K562 (cell line): Measurements from ENCODE around the gene WDR13. TPM values are rescaled to one million over a fixed set of nuclear protein-coding genes. Genes with fewer than 3 reads are reported as not detected.
"Not testable (repeated sequence)": the region's sequence is repeated elsewhere in the genome, so short reads cannot be mapped to it uniquely, and the experiment has no call there.

Source experiments
- ATAC-seq: fragments of 200-7000 bp; cut with Tn5 transposase; 3 replicates; pipeline ENCODE4 v1.9.1; 2020; ENCODE audit warnings: moderate library complexity
- BruUV-seq: library from RNA; stranded (reverse); fragments of 400-500 nt; replicated peaks from 2 replicates; lab custom pipeline; 2021; lab: Mats Ljungman, UMichigan
- CTCF ChIA-PET: fragments of 300-600 bp; formaldehyde crosslinking; extraction: SDS; loops from one replicate; lab custom pipeline; 2021; ENCODE audit warnings: low intra/inter-chr PET ratio; lab: Yijun Ruan, JAX
- POLR2A ChIA-PET: fragments of 300-600, 350-650 bp; sonication (Branson Sonifier 250); formaldehyde crosslinking; extraction: SDS; loops from one replicate; lab custom pipeline; 2021; ENCODE audit warnings: antibody characterized with exemption, inconsistent platforms; lab: Yijun Ruan, JAX
- DNase-seq, 4 experiments: peaks; one replicate each; pipeline versions ENCODE4 v3.0.0 to v3.0.0-alpha.2; 2011 to 2018; ENCODE audit warnings: low spot score in 3 of 4, mixed read lengths in 3 of 4; ENCODE audit errors: extremely low read depth in 1 of 4
- FAIRE-seq: peaks from 2 replicates; lab custom pipeline; 2011; peaks lifted over from hg19 to GRCh38; lab: Jason Lieb, UNC
- H2AFZ ChIP-seq: 2 replicates; pipeline ENCODE4 v1.6.0; 2011; ENCODE audit warnings: low read depth, low read length, control low read depth, inconsistent platforms
- H3K27ac ChIP-seq: fragments of 200-600 bp; 3 replicates; pipeline ENCODE4 v1.8.0; 2011; ENCODE audit warnings: low read depth, mild to moderate bottlenecking, control low read depth, inconsistent platforms, low read length, moderate library complexity, mixed read lengths; ENCODE audit errors: extremely low read depth
- H3K27me3 ChIP-seq, 2 experiments: fragments of 300-600 bp in 1 of 2; 2 replicates in 1 of 2; 3 replicates in 1 of 2; pipeline versions ENCODE4 v1.6.0 to v1.8.0; 2011; ENCODE audit warnings: inconsistent platforms in 2 of 2, low read length in 2 of 2, mild to moderate bottlenecking in 1 of 2, mixed read lengths in 1 of 2, moderate library complexity in 1 of 2; ENCODE audit not compliant: control insufficient read depth in 2 of 2, insufficient read depth in 2 of 2
- H3K36me3 ChIP-seq: fragments of 300-600 bp; 3 replicates; pipeline ENCODE4 v1.8.0; 2011; ENCODE audit warnings: mild to moderate bottlenecking, low read length, inconsistent platforms; ENCODE audit not compliant: control insufficient read depth, insufficient read depth
- H3K4me1 ChIP-seq, 2 experiments: fragments of 200-600 bp in 1 of 2; replicated peaks in 1 of 2; 2 replicates in 1 of 2; 3 replicates in 1 of 2; pipeline versions ENCODE4 v1.5.1 to v1.8.0; 2011; ENCODE audit warnings: inconsistent platforms in 2 of 2, low read length in 2 of 2, mild to moderate bottlenecking in 1 of 2, mixed read lengths in 1 of 2, moderate library complexity in 1 of 2; ENCODE audit not compliant: control insufficient read depth in 2 of 2, insufficient read depth in 2 of 2
- H3K4me2 ChIP-seq: 2 replicates; pipeline ENCODE4 v1.6.1; 2011; ENCODE audit warnings: low read length, control low read depth, inconsistent platforms, mixed read lengths; ENCODE audit not compliant: insufficient read depth
- H3K4me3 ChIP-seq: fragments of 200-600 bp; sonication (generic), shearing (Covaris generic); 2 replicates; pipeline ENCODE4 v1.5.1; 2016; ENCODE audit warnings: control low read depth, inconsistent platforms
- H3K79me2 ChIP-seq: fragments of 200-600 bp; 3 replicates; pipeline ENCODE4 v1.8.0; 2011; ENCODE audit warnings: low read length, inconsistent platforms; ENCODE audit not compliant: control insufficient read depth, insufficient read depth
- H3K9ac ChIP-seq, 2 experiments: 2 replicates each; pipeline versions ENCODE4 v1.6.0 to v1.6.1; 2011; ENCODE audit warnings: low read depth in 2 of 2, low read length in 2 of 2, control low read depth in 1 of 2, inconsistent platforms in 1 of 2, mild to moderate bottlenecking in 1 of 2, mixed read lengths in 1 of 2; ENCODE audit not compliant: insufficient read depth in 1 of 2
- H3K9me1 ChIP-seq: one replicate; pipeline ENCODE4 v1.6.0; 2011; ENCODE audit warnings: inconsistent platforms, mild to moderate bottlenecking, low read length, moderate library complexity; ENCODE audit not compliant: control insufficient read depth, insufficient read depth
- H3K9me3 ChIP-seq: replicated peaks from 2 replicates; pipeline ENCODE4 v1.5.1; 2011; ENCODE audit warnings: low read depth, low read length, inconsistent platforms; ENCODE audit not compliant: control insufficient read depth, insufficient read depth
- H4K20me1 ChIP-seq: replicated peaks from 2 replicates; pipeline ENCODE4 v1.6.1; 2011; ENCODE audit warnings: low read length, inconsistent platforms, mixed read lengths; ENCODE audit not compliant: control insufficient read depth, insufficient read depth
- WGBS: fragments of 100-300 bp; shearing (Covaris generic); methylation state at CpG from one replicate; pipeline ENCODE4 v1.1.6; 2016; ENCODE audit warnings: low coverage, mixed read lengths; ENCODE audit not compliant: insufficient coverage; ENCODE audit errors: missing lambda C conversion rate; 5-methylcytosine and 5-hydroxymethylcytosine counted together
- in situ Hi-C: fragments of 300-500 bp; cut with MboI; formaldehyde crosslinking; loops from 4 replicates; pipeline ENCODE4 v1.15.0; 2018; ENCODE audit warnings: inconsistent platforms, mixed read lengths
- intact Hi-C: fragments of 100-400 bp; cut with micrococcal nuclease; formaldehyde crosslinking; loops from 2 replicates; pipeline ENCODE4 v1.14.2; 2022
- polyA plus RNA-seq, 8 experiments: library from polyadenylated mRNA; depleted of rRNA in 4 of 8; stranded (reverse) in 5 of 8; unstranded in 3 of 8; fragments of >200 nt; fragmentation: Nextera tagmentation in 2 of 8; fragmentation: Illumina TruSeq in 1 of 8; extraction: Ambion mirVana in 2 of 8; extraction: Trizol in 1 of 8; gene quantifications; 2 replicates each; pipeline versions ENCODE4 v1.2.1 to v1.2.3, GENCODE V29; 2011 to 2014; ENCODE audit warnings: inconsistent platforms in 1 of 8, missing spikeins in 1 of 8
- small RNA-seq: library from RNA; depleted of rRNA; stranded (forward); fragments of <200 nt; gene quantifications from one replicate; pipeline ENCODE3, GENCODE V24; 2014
- total RNA-seq, 7 experiments: library from RNA; depleted of rRNA in 6 of 7; stranded (reverse); fragments of >200 nt in 6 of 7; fragmentation: Illumina TruSeq in 2 of 7; extraction: Trizol in 2 of 7; gene quantifications; 2 replicates each; pipeline versions ENCODE4 v1.2.1 to v1.2.3, GENCODE V29; 2011 to 2021; ENCODE audit warnings: low replicate concordance in 1 of 7

The WDR13 gene
- total and polyA plus RNA-seq, 9 of the 15 experiments (the other 6 are each of a cell fraction or from before 2014, with no cell fraction given): 7.4 to 70.5 (median 31.4) TPM

DNA sequence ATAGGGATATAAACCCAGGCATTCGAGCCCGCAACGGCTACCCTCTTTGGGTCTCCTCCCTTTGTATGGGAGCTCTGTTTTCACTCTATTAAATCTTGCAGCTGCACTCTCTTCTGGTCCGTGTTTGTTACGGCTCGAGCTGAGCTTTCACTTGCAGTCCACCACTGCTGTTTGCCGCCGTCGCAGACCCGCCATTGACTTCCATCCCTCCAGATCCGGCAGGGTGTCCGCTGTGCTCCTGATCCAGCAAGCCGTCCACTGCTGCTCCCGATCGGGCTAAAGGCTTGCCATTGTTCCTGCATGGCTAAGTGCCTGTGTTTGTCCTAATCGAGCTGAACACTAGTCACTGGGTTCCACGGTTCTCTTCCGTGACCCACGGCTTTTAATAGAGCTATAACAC is 57.5 kb downstream of the WDR13 start:
- ATAC-seq, H3K27me3 ChIP-seq, intact Hi-C loops, H3K9ac ChIP-seq, H3K9me3 ChIP-seq, DNase-seq, H3K36me3 ChIP-seq, CTCF ChIA-PET, H3K4me3 ChIP-seq, H3K4me1 ChIP-seq, H3K79me2 ChIP-seq, H3K4me2 ChIP-seq, FAIRE-seq, H3K27ac ChIP-seq, H4K20me1 ChIP-seq, BruUV-seq, in situ Hi-C loops, H3K9me1 ChIP-seq: not testable (repeated sequence)
- H2AFZ ChIP-seq: peak overlapping the region; percentile 40; the same call in 1 of the 2 replicates
- POLR2A ChIA-PET: interaction anchor here (0.7 kb wide), 2 partner anchors 66 to 146 kb away, joined by 3 read pairs; no protein-coding TSS in a partner anchor
- WGBS: 18% methylated on average over 13 of the region's 19 CpGs

Small RNA genes within 50 kb of the gene (small RNA-seq; reads per million reads assigned to genes)
- not detected for gene MRPL32P1

Other genes starting within 250 kb of the WDR13 start
Only the 7 nearest of the 16 such genes appear.
- gene FTSJ1, start 121.3 kb upstream of the WDR13 start, total RNA-seq (2014; rRNA removed): 87.2 and 121 TPM in 2 replicates
- 54.7 and 60.1 TPM in 2 replicates for gene FTSJ1, start 121.3 kb upstream of the WDR13 start, total RNA-seq (2014; rRNA removed; fragmentation: Illumina TruSeq; extraction: Trizol)
- gene FTSJ1, start 121.3 kb upstream of the WDR13 start, total RNA-seq (2015; rRNA removed; fragmentation: Illumina TruSeq; extraction: Trizol): 72.9 and 75.2 TPM in 2 replicates
- 85.0 and 87.3 TPM in 2 replicates for gene FTSJ1, start 121.3 kb upstream of the WDR13 start, total RNA-seq (2021)
- gene FTSJ1, start 121.3 kb upstream of the WDR13 start, polyA plus RNA-seq (2011; rRNA removed): 51.4 and 53.1 TPM in 2 replicates
- gene FTSJ1, start 121.3 kb upstream of the WDR13 start, polyA plus RNA-seq (2014; fragmentation: Illumina TruSeq; extraction: Trizol): 95.6 and 109 TPM in 2 replicates
- 10 to 100 TPM; 12.2 to 17.4 TPM for gene FTSJ1, start 121.3 kb upstream of the WDR13 start, polyA plus RNA-seq (2014; fragmentation: Nextera tagmentation; extraction: Ambion mirVana)
- gene FTSJ1, start 121.3 kb upstream of the WDR13 start, polyA plus RNA-seq (2014; rRNA removed): 71.6 and 86.8 TPM in 2 replicates
- 2.8 and 4.0 TPM in 2 replicates for gene PORCN, start 88.5 kb upstream of the WDR13 start, total RNA-seq (2014; rRNA removed)
- 1.9 and 2.0 TPM in 2 replicates for gene PORCN, start 88.5 kb upstream of the WDR13 start, total RNA-seq (2014; rRNA removed; fragmentation: Illumina TruSeq; extraction: Trizol)
- gene PORCN, start 88.5 kb upstream of the WDR13 start, total RNA-seq (2015; rRNA removed; fragmentation: Illumina TruSeq; extraction: Trizol): 2.4 and 3.2 TPM in 2 replicates
- gene PORCN, start 88.5 kb upstream of the WDR13 start, total RNA-seq (2021): 4.4 and 4.7 TPM in 2 replicates
- gene PORCN, start 88.5 kb upstream of the WDR13 start, polyA plus RNA-seq (2011; rRNA removed): 3.7 and 6.9 TPM in 2 replicates
- 4.5 and 4.8 TPM in 2 replicates for gene PORCN, start 88.5 kb upstream of the WDR13 start, polyA plus RNA-seq (2014; fragmentation: Illumina TruSeq; extraction: Trizol)
- gene PORCN, start 88.5 kb upstream of the WDR13 start, polyA plus RNA-seq (2014; fragmentation: Nextera tagmentation; extraction: Ambion mirVana): under 1 TPM; 0.34 to 0.62 TPM
- gene PORCN, start 88.5 kb upstream of the WDR13 start, polyA plus RNA-seq (2014; rRNA removed): 5.1 TPM in 2 replicates
- gene EBP, start 75.7 kb upstream of the WDR13 start, total RNA-seq (2014; rRNA removed): 244 and 267 TPM in 2 replicates
- 242 and 313 TPM in 2 replicates for gene EBP, start 75.7 kb upstream of the WDR13 start, total RNA-seq (2014; rRNA removed; fragmentation: Illumina TruSeq; extraction: Trizol)
- 219 and 244 TPM in 2 replicates for gene EBP, start 75.7 kb upstream of the WDR13 start, total RNA-seq (2015; rRNA removed; fragmentation: Illumina TruSeq; extraction: Trizol)
- gene EBP, start 75.7 kb upstream of the WDR13 start, total RNA-seq (2021): 264 and 278 TPM in 2 replicates
- 228 and 411 TPM in 2 replicates for gene EBP, start 75.7 kb upstream of the WDR13 start, polyA plus RNA-seq (2011; rRNA removed)
- 274 and 307 TPM in 2 replicates for gene EBP, start 75.7 kb upstream of the WDR13 start, polyA plus RNA-seq (2014; fragmentation: Illumina TruSeq; extraction: Trizol)
- gene EBP, start 75.7 kb upstream of the WDR13 start, polyA plus RNA-seq (2014; fragmentation: Nextera tagmentation; extraction: Ambion mirVana): 100 to 1,000 TPM; 569 to 987 TPM
- gene EBP, start 75.7 kb upstream of the WDR13 start, polyA plus RNA-seq (2014; rRNA removed): 238 and 281 TPM in 2 replicates
- 5.4 and 6.7 TPM in 2 replicates for gene TBC1D25, start 57.8 kb upstream of the WDR13 start, total RNA-seq (2014; rRNA removed)
- gene TBC1D25, start 57.8 kb upstream of the WDR13 start, total RNA-seq (2014; rRNA removed; fragmentation: Illumina TruSeq; extraction: Trizol): 0.87 and 0.96 TPM in 2 replicates
- 1.5 and 2.0 TPM in 2 replicates for gene TBC1D25, start 57.8 kb upstream of the WDR13 start, total RNA-seq (2015; rRNA removed; fragmentation: Illumina TruSeq; extraction: Trizol)
- gene TBC1D25, start 57.8 kb upstream of the WDR13 start, total RNA-seq (2021): 9.5 and 10.6 TPM in 2 replicates
- gene TBC1D25, start 57.8 kb upstream of the WDR13 start, polyA plus RNA-seq (2011; rRNA removed): 3.9 and 7.1 TPM in 2 replicates
- 6.1 and 7.5 TPM in 2 replicates for gene TBC1D25, start 57.8 kb upstream of the WDR13 start, polyA plus RNA-seq (2014; fragmentation: Illumina TruSeq; extraction: Trizol)
- under 1 TPM; 0.62 to 0.87 TPM for gene TBC1D25, start 57.8 kb upstream of the WDR13 start, polyA plus RNA-seq (2014; fragmentation: Nextera tagmentation; extraction: Ambion mirVana)
- gene TBC1D25, start 57.8 kb upstream of the WDR13 start, polyA plus RNA-seq (2014; rRNA removed): 5.4 and 6.2 TPM in 2 replicates
- gene RBM3, start 23.0 kb upstream of the WDR13 start, total RNA-seq (2014; rRNA removed): 136 and 164 TPM in 2 replicates
- 272 and 376 TPM in 2 replicates for gene RBM3, start 23.0 kb upstream of the WDR13 start, total RNA-seq (2014; rRNA removed; fragmentation: Illumina TruSeq; extraction: Trizol)
- gene RBM3, start 23.0 kb upstream of the WDR13 start, total RNA-seq (2015; rRNA removed; fragmentation: Illumina TruSeq; extraction: Trizol): 221 and 223 TPM in 2 replicates
- gene RBM3, start 23.0 kb upstream of the WDR13 start, total RNA-seq (2021): 148 and 187 TPM in 2 replicates
- gene RBM3, start 23.0 kb upstream of the WDR13 start, polyA plus RNA-seq (2011; rRNA removed): 194 and 209 TPM in 2 replicates
- 221 and 255 TPM in 2 replicates for gene RBM3, start 23.0 kb upstream of the WDR13 start, polyA plus RNA-seq (2014; fragmentation: Illumina TruSeq; extraction: Trizol)
- 10 to 100 TPM; 70.3 to 97.1 TPM for gene RBM3, start 23.0 kb upstream of the WDR13 start, polyA plus RNA-seq (2014; fragmentation: Nextera tagmentation; extraction: Ambion mirVana)
- gene RBM3, start 23.0 kb upstream of the WDR13 start, polyA plus RNA-seq (2014; rRNA removed): 246 and 259 TPM in 2 replicates
- 8.8 and 9.7 TPM in 2 replicates for gene WAS, start 86.3 kb downstream of the WDR13 start, total RNA-seq (2014; rRNA removed)
- 2.4 and 2.9 TPM in 2 replicates for gene WAS, start 86.3 kb downstream of the WDR13 start, total RNA-seq (2014; rRNA removed; fragmentation: Illumina TruSeq; extraction: Trizol)
- gene WAS, start 86.3 kb downstream of the WDR13 start, total RNA-seq (2015; rRNA removed; fragmentation: Illumina TruSeq; extraction: Trizol): 5.9 and 7.9 TPM in 2 replicates
- 10.8 and 15.7 TPM in 2 replicates for gene WAS, start 86.3 kb downstream of the WDR13 start, total RNA-seq (2021)
- 1.2 and 20.4 TPM in 2 replicates for gene WAS, start 86.3 kb downstream of the WDR13 start, polyA plus RNA-seq (2011; rRNA removed)
- gene WAS, start 86.3 kb downstream of the WDR13 start, polyA plus RNA-seq (2014; fragmentation: Illumina TruSeq; extraction: Trizol): 16.1 and 17.7 TPM in 2 replicates
- under 1 TPM; 0.11 to 0.25 TPM for gene WAS, start 86.3 kb downstream of the WDR13 start, polyA plus RNA-seq (2014; fragmentation: Nextera tagmentation; extraction: Ambion mirVana)
- 3.8 and 4.3 TPM in 2 replicates for gene WAS, start 86.3 kb downstream of the WDR13 start, polyA plus RNA-seq (2014; rRNA removed)
- 21.7 and 29.1 TPM in 2 replicates for gene SUV39H1, start 99.2 kb downstream of the WDR13 start, total RNA-seq (2014; rRNA removed)
- 11.5 and 13.1 TPM in 2 replicates for gene SUV39H1, start 99.2 kb downstream of the WDR13 start, total RNA-seq (2014; rRNA removed; fragmentation: Illumina TruSeq; extraction: Trizol)
- gene SUV39H1, start 99.2 kb downstream of the WDR13 start, total RNA-seq (2015; rRNA removed; fragmentation: Illumina TruSeq; extraction: Trizol): 17.9 and 19.0 TPM in 2 replicates
- gene SUV39H1, start 99.2 kb downstream of the WDR13 start, total RNA-seq (2021): 31.9 and 34.7 TPM in 2 replicates
- gene SUV39H1, start 99.2 kb downstream of the WDR13 start, polyA plus RNA-seq (2011; rRNA removed): 13.8 and 26.0 TPM in 2 replicates
- gene SUV39H1, start 99.2 kb downstream of the WDR13 start, polyA plus RNA-seq (2014; fragmentation: Illumina TruSeq; extraction: Trizol): 32.1 and 33.5 TPM in 2 replicates
- 1 to 10 TPM; 4.7 to 6.5 TPM for gene SUV39H1, start 99.2 kb downstream of the WDR13 start, polyA plus RNA-seq (2014; fragmentation: Nextera tagmentation; extraction: Ambion mirVana)
- 19.0 and 19.4 TPM in 2 replicates for gene SUV39H1, start 99.2 kb downstream of the WDR13 start, polyA plus RNA-seq (2014; rRNA removed)